H1 (cell line): Measurements from ENCODE around the gene CTNND2. TPM values are rescaled to one million over a fixed set of nuclear protein-coding genes. Genes with fewer than 3 reads are reported as not detected.

Experiments used
- RFX5 ChIP-seq: IDR thresholded peaks from 2 replicates; pipeline ENCODE4 v1.6.1; 2011; ENCODE audit warnings: low read depth, low read length, improper control_type of control experiment, borderline replicate concordance
- RXRA ChIP-seq: IDR thresholded peaks from 2 replicates; pipeline ENCODE4 v1.6.1; 2011; ENCODE audit warnings: low read depth, mild to moderate bottlenecking, low read length, moderate library complexity; ENCODE audit not compliant: insufficient read depth
- SAP30 ChIP-seq: fragments of 300-600 bp; sonication (generic); IDR thresholded peaks from 2 replicates; pipeline ENCODE4 v1.7.1; 2012; ENCODE audit warnings: low read length, moderate library complexity, mild to moderate bottlenecking, inconsistent platforms; ENCODE audit not compliant: insufficient read depth, insufficient replicate concordance
- SRF ChIP-seq: IDR thresholded peaks from 2 replicates; pipeline ENCODE4 v1.6.1; 2011; ENCODE audit warnings: mild to moderate bottlenecking, low read depth, low read length, moderate library complexity
- TEAD4 ChIP-seq: IDR thresholded peaks from 2 replicates; pipeline ENCODE4 v1.6.1; 2012; ENCODE audit warnings: low read depth, low read length, inconsistent platforms, mixed read lengths
- polyA plus RNA-seq, 7 experiments: library from polyadenylated mRNA; depleted of rRNA in 3 of 7; stranded (reverse) in 5 of 7; unstranded in 2 of 7; fragments of >200 nt in 5 of 7; fragments of 200-250 nt in 2 of 7; gene quantifications; 1 replicate in 5 of 7; 2 replicates in 1 of 7; 4 replicates in 1 of 7; pipeline versions ENCODE4 v1.2.1 to v1.2.3, GENCODE V29; 2011 to 2013; ENCODE audit warnings: missing spikeins in 2 of 7, mixed read lengths in 2 of 7
- total RNA-seq: library from RNA; stranded (reverse); fragmentation: NEBNext Ultra II Directional; extraction: Animal tissue kit (Norgen Biotek cat#: 25700); gene quantifications from 2 replicates; pipeline ENCODE4 v1.2.1, GENCODE V29; 2021
- TF ChIP-seq, protein P1 (sequence below): fragments of 300-600 bp; sonication (generic); IDR thresholded peaks from 2 replicates; pipeline ENCODE4 v1.7.1; 2012; ENCODE audit warnings: low read length, moderate library complexity, mild to moderate bottlenecking, inconsistent platforms; ENCODE audit not compliant: insufficient replicate concordance
- TF ChIP-seq, protein P2 (sequence below), 3 experiments: IDR thresholded peaks; 1 replicate in 2 of 3; 2 replicates in 1 of 3; pipeline versions ENCODE4 v1.5.1 to v1.6.1; 2011; ENCODE audit warnings: low read length in 3 of 3, mild to moderate bottlenecking in 3 of 3, inconsistent platforms in 2 of 3, low read depth in 1 of 3, moderate library complexity in 1 of 3; ENCODE audit not compliant: insufficient read depth in 1 of 3; ENCODE audit errors: control extremely low read depth in 1 of 3

The CTNND2 gene
- total and polyA plus RNA-seq, 2 of the 8 experiments (the other 6 are each of a cell fraction or from before 2014, with no cell fraction given), result 7.4 to 14.2 TPM

DNA sequence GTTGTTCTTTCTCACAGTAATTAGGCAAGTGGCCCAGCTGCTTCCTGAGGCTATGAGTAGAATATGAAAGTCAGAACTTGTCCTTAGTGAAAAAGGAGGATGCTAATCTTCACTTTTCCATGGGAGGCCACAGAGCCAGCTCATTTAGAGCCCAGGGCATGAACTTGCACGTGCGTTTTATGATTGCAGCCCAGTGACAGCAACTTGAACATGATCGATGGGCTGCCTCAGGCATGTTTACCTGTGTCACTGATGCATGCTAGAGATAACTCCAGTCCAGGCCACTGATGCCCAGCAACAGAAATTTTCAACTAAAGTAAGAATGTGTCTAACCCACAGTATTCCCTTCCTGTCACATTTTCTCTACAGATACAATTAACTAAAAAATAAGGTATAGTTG is 179.3 kb downstream of the CTNND2 start (continued):
- TF ChIP-seq, protein P1, sequence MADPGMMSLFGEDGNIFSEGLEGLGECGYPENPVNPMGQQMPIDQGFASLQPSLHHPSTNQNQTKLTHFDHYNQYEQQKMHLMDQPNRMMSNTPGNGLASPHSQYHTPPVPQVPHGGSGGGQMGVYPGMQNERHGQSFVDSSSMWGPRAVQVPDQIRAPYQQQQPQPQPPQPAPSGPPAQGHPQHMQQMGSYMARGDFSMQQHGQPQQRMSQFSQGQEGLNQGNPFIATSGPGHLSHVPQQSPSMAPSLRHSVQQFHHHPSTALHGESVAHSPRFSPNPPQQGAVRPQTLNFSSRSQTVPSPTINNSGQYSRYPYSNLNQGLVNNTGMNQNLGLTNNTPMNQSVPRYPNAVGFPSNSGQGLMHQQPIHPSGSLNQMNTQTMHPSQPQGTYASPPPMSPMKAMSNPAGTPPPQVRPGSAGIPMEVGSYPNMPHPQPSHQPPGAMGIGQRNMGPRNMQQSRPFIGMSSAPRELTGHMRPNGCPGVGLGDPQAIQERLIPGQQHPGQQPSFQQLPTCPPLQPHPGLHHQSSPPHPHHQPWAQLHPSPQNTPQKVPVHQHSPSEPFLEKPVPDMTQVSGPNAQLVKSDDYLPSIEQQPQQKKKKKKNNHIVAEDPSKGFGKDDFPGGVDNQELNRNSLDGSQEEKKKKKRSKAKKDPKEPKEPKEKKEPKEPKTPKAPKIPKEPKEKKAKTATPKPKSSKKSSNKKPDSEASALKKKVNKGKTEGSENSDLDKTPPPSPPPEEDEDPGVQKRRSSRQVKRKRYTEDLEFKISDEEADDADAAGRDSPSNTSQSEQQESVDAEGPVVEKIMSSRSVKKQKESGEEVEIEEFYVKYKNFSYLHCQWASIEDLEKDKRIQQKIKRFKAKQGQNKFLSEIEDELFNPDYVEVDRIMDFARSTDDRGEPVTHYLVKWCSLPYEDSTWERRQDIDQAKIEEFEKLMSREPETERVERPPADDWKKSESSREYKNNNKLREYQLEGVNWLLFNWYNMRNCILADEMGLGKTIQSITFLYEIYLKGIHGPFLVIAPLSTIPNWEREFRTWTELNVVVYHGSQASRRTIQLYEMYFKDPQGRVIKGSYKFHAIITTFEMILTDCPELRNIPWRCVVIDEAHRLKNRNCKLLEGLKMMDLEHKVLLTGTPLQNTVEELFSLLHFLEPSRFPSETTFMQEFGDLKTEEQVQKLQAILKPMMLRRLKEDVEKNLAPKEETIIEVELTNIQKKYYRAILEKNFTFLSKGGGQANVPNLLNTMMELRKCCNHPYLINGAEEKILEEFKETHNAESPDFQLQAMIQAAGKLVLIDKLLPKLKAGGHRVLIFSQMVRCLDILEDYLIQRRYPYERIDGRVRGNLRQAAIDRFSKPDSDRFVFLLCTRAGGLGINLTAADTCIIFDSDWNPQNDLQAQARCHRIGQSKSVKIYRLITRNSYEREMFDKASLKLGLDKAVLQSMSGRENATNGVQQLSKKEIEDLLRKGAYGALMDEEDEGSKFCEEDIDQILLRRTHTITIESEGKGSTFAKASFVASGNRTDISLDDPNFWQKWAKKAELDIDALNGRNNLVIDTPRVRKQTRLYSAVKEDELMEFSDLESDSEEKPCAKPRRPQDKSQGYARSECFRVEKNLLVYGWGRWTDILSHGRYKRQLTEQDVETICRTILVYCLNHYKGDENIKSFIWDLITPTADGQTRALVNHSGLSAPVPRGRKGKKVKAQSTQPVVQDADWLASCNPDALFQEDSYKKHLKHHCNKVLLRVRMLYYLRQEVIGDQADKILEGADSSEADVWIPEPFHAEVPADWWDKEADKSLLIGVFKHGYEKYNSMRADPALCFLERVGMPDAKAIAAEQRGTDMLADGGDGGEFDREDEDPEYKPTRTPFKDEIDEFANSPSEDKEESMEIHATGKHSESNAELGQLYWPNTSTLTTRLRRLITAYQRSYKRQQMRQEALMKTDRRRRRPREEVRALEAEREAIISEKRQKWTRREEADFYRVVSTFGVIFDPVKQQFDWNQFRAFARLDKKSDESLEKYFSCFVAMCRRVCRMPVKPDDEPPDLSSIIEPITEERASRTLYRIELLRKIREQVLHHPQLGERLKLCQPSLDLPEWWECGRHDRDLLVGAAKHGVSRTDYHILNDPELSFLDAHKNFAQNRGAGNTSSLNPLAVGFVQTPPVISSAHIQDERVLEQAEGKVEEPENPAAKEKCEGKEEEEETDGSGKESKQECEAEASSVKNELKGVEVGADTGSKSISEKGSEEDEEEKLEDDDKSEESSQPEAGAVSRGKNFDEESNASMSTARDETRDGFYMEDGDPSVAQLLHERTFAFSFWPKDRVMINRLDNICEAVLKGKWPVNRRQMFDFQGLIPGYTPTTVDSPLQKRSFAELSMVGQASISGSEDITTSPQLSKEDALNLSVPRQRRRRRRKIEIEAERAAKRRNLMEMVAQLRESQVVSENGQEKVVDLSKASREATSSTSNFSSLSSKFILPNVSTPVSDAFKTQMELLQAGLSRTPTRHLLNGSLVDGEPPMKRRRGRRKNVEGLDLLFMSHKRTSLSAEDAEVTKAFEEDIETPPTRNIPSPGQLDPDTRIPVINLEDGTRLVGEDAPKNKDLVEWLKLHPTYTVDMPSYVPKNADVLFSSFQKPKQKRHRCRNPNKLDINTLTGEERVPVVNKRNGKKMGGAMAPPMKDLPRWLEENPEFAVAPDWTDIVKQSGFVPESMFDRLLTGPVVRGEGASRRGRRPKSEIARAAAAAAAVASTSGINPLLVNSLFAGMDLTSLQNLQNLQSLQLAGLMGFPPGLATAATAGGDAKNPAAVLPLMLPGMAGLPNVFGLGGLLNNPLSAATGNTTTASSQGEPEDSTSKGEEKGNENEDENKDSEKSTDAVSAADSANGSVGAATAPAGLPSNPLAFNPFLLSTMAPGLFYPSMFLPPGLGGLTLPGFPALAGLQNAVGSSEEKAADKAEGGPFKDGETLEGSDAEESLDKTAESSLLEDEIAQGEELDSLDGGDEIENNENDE, result no peak
- TF ChIP-seq, protein P2, sequence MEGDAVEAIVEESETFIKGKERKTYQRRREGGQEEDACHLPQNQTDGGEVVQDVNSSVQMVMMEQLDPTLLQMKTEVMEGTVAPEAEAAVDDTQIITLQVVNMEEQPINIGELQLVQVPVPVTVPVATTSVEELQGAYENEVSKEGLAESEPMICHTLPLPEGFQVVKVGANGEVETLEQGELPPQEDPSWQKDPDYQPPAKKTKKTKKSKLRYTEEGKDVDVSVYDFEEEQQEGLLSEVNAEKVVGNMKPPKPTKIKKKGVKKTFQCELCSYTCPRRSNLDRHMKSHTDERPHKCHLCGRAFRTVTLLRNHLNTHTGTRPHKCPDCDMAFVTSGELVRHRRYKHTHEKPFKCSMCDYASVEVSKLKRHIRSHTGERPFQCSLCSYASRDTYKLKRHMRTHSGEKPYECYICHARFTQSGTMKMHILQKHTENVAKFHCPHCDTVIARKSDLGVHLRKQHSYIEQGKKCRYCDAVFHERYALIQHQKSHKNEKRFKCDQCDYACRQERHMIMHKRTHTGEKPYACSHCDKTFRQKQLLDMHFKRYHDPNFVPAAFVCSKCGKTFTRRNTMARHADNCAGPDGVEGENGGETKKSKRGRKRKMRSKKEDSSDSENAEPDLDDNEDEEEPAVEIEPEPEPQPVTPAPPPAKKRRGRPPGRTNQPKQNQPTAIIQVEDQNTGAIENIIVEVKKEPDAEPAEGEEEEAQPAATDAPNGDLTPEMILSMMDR (IDR thresholded peaks at IDR 0.05; ENCODE audit: control extremely low read depth in 1 of 3, insufficient read depth in 1 of 3, low read depth in 1 of 3, low read length in 3 of 3), result no peak
- no peak for TF ChIP-seq SRF
- no peak for TF ChIP-seq SAP30
- no peak for TF ChIP-seq RFX5
- no peak for TF ChIP-seq RXRA
- no peak for TF ChIP-seq TEAD4
